Left lobe of liver (tissue), 2 donors: ENCODE results near the gene ZBP1. TPM values are rescaled to one million over a fixed set of nuclear protein-coding genes. Genes with fewer than 3 reads are reported as not detected.
A peak's percentile ranks its signal among the peaks of the same experiment; 100 is the strongest.

Source experiments
- ATAC-seq: fragments of 200-7000 bp; cut with Tn5 transposase; one replicate; pipeline ENCODE4 v1.9.1; 2020; ENCODE audit warnings: mild to moderate bottlenecking, moderate library complexity
- DNase-seq: peaks from one replicate; pipeline ENCODE4 v3.0.0-alpha.2; 2020; ENCODE audit warnings: low spot score
- total RNA-seq: library from RNA; stranded (reverse); gene quantifications from one replicate; pipeline ENCODE4 v1.2.1, GENCODE V29; 2021
- donor health status: DM: no; HTN: no; CAD: no; lungs with moderate emphysema.
- donor health status: DM: no; HTN: yes; CAD: no.

ZBP1 gene
- total RNA-seq, result 0.08 TPM

GRCh38 chr20:57620274-57620990 lies at the start of gene ZBP1:
TSS of gene ZBP1 (minus strand) at chr20:57620426. CDS start at chr20:57620295, 131 bp downstream.
- ATAC-seq (no peak), DNase-seq (no peak)

GRCh38 chr20:57669632-57670031 lies 49.4 kb upstream of the ZBP1 start:
- DNase-seq, result no peak
- no peak for ATAC-seq

GRCh38 chr20:57667924-57668782 lies 47.9 kb upstream of the ZBP1 start:
- DNase-seq (no peak), ATAC-seq (no peak)

- ATAC-seq, result no peak
- no peak for DNase-seq
These were observed 47.2 kb upstream of the ZBP1 start for GRCh38 chr20:57667388-57667787.

- DNase-seq (no peak), ATAC-seq (no peak)
These were observed 46.6 kb upstream of the ZBP1 start for GRCh38 chr20:57666834-57667157.

GRCh38 chr20:57666106-57666833 lies 46.0 kb upstream of the ZBP1 start:
- DNase-seq, result no peak
- ATAC-seq, result no peak

- no peak for ATAC-seq
- no peak for DNase-seq
These were observed 45.4 kb upstream of the ZBP1 start for GRCh38 chr20:57665589-57665971.

GRCh38 chr20:57664924-57665588 lies 44.8 kb upstream of the ZBP1 start:
- ATAC-seq, result no peak
- no peak for DNase-seq

GRCh38 chr20:57664476-57664875 lies 44.2 kb upstream of the ZBP1 start:
- ATAC-seq, result no peak
- DNase-seq, result no peak

- DNase-seq (no peak), ATAC-seq (no peak)
These were observed 43.6 kb upstream of the ZBP1 start for GRCh38 chr20:57663681-57664451.

- no peak for ATAC-seq
- DNase-seq, result no peak
These were observed 43.0 kb upstream of the ZBP1 start for GRCh38 chr20:57663241-57663640.

GRCh38 chr20:57662456-57663240 lies 42.4 kb upstream of the ZBP1 start:
- no peak for ATAC-seq
- DNase-seq, result no peak

GRCh38 chr20:57661746-57662455 lies 41.7 kb upstream of the ZBP1 start:
- no peak for ATAC-seq
- no peak for DNase-seq

GRCh38 chr20:57660922-57661745 lies 40.9 kb upstream of the ZBP1 start:
- DNase-seq (no peak), ATAC-seq (no peak)

GRCh38 chr20:57660181-57660921 lies 40.1 kb upstream of the ZBP1 start:
- no peak for ATAC-seq
- peak; percentile 28 for DNase-seq

- DNase-seq, result peak; percentile 35
- ATAC-seq, result no peak
These were observed 39.4 kb upstream of the ZBP1 start for GRCh38 chr20:57659517-57660180.
